Left ventricle myocardium superior (tissue), 1 donor: Measurements from ENCODE around the gene DDX11. TPM values are rescaled to one million over a fixed set of nuclear protein-coding genes. Genes with fewer than 3 reads are reported as not detected.

ENCODE experiments used
- total RNA-seq: library from RNA; stranded (reverse); fragmentation: NEBNext Ultra II Directional; extraction: Animal tissue kit (Norgen Biotek cat#: 25700); gene quantifications from one replicate; pipeline ENCODE4 v1.2.1, GENCODE V29; 2021
- donor health status: DM: no; HTN: yes; CAD: no; lungs with severe emphysema.

The DDX11 gene
- total RNA-seq, 1 donor from 2014 or later: 5.0 TPM

Other genes with a start within 250 kb of the DDX11 start
- gene TSPAN11, start 147.1 kb upstream of the DDX11 start, total RNA-seq: 2.6 TPM